GM03348 (cell line): ENCODE data around the gene CIPC.

Experiments
- DNase-seq: peaks from one replicate; pipeline ENCODE4 v3.0.0; 2012; ENCODE audit warnings: low spot score

Gene CIPC

DNA sequence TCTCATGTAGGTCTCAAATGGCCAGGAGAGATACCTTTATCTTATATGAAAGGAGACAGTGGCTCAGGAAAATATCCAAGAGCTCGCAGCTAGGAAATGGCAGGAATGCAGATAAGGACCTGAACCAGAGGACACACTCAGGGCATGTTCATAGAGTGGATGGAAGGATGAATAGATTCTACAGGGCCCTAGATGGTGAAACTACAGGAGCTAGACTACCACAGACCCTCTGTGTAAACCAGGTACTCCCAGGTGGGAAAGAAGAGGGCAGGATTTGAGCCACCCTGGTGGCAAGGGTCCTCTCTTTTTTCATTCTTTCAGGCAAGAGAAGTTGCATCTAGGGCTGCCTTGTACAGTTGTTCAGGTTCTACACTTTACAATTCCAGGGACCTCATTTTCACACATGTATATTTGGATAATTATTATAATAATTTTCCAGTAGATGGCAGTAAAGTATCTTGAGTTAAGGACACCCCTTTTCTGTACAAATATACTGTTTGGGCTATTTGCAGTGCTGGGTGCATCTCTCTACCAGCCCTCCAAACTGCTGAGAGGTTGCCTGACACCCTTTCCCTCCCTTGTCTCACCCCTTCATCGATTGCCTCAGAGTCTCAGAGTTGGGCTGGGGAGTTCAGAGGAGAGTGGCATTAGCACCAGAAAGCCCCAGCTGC lies 54.0 kb downstream of the CIPC start:
- peak; percentile 77 for DNase-seq

DNA sequence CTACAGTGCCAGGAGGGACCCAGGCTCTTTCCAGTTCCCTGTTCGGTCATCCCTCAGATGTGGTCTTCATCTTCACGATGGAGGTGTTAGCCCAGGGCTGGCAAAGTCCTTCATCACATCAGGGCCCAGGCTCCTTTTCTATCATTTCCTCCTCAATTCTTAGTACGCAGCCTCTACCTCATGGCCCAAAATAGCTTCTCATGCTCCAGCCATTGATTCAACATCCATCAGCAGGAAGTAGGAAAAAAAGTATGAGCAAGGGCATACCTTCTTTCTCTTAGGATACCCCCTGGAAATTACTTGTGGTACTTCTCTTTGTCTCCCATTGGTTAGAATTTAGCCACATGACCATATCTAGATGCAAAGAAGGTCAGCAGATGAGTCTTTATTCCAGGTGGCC lies 55.7 kb downstream of the CIPC start:
- DNase-seq = no peak

DNA sequence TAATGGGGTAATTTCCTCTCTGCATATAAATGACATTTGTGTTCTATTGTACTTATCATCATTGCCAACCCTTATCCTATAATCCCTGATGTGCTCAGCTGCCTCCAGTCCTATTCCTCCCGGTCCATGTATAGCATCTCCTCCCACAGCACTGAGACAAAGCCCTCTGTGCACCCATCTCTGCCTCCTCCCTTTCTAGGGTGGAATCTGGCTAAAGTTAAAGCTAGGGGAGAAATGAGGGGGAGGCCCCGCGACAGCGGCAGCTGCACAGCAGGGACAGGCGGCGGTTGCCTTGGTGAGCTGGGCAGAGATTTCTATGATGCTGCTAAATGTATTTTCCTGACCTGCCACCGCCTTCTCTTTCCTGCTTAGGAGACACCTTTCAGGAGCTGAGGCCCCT lies 56.4 kb downstream of the CIPC start:
- no peak for DNase-seq

DNA sequence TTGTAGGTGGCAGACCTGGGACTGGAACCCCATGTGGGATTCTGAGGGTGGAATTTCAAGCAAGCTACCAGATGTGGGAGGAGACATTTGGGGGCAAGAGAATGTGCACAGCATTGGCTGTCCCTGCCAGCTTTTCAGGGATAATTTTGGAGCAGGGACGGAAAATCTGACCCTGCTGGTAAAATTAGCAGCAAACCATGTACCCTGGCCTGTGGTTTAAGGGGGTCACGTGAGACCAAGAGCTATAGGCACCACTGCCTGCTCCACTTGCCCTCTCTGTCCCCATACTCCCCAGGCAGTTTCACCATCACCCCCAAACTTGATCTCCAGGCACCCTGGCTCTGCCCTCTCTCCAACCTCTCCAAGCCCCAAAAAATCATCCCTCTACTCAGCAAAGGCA lies 57.0 kb downstream of the CIPC start:
- no peak for DNase-seq

DNA sequence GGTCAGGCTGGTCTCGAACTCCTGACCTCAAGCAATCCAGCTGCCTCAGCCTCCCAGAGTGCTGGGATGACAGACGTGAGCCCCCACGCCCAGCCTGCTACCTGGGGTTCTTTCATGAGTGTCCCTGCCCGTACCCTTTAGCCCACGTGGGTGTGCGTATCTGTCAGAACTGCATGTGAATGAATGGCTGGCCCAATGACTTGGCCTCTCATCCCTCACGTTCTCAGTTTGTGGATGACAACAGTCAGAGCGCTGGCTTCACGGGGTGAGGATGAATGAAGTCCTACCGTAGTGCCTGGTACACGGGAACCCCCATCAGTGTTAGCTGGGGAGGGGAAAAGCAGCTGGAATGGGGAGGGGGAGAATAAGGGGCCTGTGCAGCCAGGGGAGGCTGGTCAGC lies 59.7 kb downstream of the CIPC start:
- DNase-seq = no peak

DNA sequence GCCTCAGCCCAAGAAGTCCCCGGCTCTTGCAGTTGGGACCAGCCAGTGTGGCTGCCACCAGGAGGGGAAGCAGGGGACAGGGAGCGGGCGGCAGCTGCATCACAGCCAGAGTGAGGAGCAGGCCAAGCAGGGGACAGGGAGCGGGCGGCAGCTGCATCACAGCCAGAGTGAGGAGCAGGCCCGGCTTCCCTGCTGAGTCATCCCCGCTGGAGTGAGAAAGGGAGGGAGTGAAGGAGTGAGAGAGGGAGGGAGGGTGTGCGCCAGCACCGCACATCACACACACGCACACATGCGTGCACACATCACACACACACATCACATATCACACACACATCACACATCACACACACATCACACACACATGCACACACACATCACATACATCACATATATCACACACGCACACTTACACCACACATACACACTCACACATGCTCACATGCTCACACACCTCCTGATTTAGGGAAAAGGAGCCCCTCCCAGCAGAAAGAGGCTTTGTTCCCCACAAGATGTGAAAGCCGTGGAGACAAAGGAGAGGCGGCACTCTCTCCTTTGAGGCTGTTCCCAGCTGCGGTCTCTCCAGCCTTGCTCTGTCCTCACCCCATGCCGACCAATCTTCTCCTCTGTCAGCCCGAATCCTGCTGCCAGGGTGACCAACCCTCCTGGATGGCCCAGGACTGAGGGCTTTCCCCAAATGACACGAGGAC lies 60.3 kb downstream of the CIPC start:
- peak; percentile 89 for DNase-seq

DNA sequence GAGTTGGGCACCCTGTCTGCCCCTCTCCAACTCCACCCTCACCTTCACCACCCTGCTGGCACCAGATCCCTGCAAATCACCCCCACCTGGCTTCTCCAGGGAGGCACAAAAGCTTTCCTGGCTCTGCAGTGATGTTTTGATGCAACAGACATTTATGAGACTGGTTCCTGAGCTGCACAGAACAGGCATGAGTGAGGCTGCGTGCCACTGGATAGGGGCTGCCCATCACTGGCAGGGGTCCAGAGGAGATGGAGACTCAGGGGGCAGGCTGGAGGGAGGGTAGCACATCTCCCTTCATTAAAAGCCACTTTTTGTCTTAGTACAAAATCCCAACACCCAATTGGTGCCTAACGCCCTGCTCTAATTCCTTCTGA lies 60.8 kb downstream of the CIPC start:
- no peak for DNase-seq

DNA sequence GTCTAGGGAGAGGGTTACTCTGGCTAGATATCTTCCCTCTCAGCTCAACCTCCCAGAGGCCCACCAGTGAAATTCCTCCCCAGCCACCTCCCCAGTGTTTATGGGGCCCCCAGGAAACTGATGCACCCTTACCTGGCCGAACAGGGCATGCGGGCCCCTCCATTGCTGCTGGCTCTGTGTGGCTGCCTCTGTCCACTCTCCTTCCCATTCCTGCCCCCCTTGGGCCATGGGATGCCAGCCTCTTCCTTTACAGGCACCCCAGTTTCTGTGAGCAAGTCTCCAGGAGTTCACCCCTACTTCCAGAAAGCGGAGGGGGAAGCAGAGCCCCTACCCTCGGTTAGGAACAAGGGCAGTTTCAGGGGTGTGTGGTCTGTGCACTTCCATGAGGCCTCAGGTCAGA lies 63.0 kb downstream of the CIPC start:
- no peak for DNase-seq
